Measurements from ENCODE around the gene RARS2. TPM values are rescaled to one million over a fixed set of nuclear protein-coding genes. Genes with fewer than 3 reads are reported as not detected.

RARS2 gene
- total RNA-seq, 8 experiments from 2014 or later = 33.8 to 57.7 (median 49.6) TPM

DNA sequence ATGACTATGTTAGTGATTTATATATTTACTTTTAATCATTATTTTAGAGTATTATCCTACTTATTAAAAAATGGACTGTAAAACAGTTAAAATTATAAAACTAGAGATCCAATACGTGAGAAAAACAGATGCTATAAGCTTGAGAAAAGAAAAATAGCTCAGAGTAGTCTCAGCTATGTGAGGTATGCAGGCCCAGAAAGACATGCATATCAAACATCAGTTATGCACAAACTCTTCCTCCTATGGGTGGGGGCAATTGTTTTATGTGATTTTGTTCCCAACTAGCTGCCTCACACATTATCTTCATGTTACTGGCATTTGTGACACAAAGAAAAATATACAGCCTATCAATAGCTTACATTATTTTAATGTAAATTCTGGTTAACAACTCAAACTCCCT, 28.8 kb downstream of the RARS2 start:
- H3K4me3 ChIP-seq = no peak overlapping the region
- 38 to 100% (median 82%) methylated on average over 1 of the region's 1 CpG; no CpG with 5 or more reads in 3 of the 10 experiments for WGBS, 10 experiments
- ATAC-seq (replicated peaks in 6 of 8) = peak in 3 of 8 experiments; percentile 90 to 98 (median 93)
- no peak overlapping the region for H3K27ac ChIP-seq
- no peaks in the 10 kb centered on the region for H3K4me1 ChIP-seq (replicated peaks in 1 of 2)
- in situ Hi-C loops (cut with MboI; ENCODE audit: low pct_unique_long_range_greater_than_20kb in 2 of 9, low sequenced_read_pairs in 9 of 9, unreplicated experiment in 9 of 9) = no loop called here

DNA sequence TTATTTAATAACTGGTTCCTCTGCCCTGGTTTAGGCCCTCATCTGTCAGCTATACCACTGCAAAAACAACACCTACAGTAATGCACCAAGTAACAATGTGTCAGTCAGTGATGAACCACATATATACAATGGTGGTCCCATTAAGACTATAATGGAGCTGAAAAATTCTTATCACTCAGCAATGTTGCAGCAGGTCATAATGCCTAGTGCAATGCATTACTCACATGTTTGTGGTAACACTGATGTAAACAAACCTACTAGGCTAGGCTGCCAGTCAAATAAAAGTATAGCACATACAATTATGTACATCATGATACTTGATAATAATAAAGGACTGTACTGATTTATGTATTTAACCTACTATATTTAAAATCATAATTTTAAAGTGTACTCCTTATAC, 31.3 kb downstream of the RARS2 start:
- in situ Hi-C loops (cut with MboI; ENCODE audit: low pct_unique_long_range_greater_than_20kb in 2 of 9, low sequenced_read_pairs in 9 of 9, unreplicated experiment in 9 of 9) = no loop called here
- Histone ChIP-seq H3K4me1 (replicated peaks in 1 of 2) (no peaks in the 10 kb centered on the region), H3K4me3 (no peak overlapping the region), H3K27ac (no peak overlapping the region)
- ATAC-seq (replicated peaks in 6 of 8) = no peak

DNA sequence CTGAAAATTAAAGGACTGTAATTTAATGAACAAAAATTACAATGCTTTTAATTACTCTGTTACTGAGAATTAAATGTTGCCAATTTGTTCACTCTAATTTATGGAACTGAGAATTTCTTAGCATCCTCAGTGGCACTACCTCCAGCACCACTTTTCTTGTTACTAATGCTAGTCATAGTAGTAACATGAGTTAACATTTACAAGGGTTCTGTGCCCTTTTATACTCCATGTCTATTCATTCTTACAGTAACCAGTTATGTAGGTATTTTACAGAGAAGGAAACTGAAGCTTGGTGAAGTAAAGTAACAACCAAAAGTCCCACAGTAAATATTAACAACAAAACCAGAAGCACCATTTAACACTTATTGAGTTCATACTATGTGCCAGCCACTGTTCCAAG, 34.3 kb downstream of the RARS2 start:
- ATAC-seq (replicated peaks in 6 of 8) = no peak
- in situ Hi-C loops (cut with MboI; ENCODE audit: low pct_unique_long_range_greater_than_20kb in 2 of 9, low sequenced_read_pairs in 9 of 9, unreplicated experiment in 9 of 9) = no loop called here
- no peak overlapping the region for H3K4me3 ChIP-seq

DNA sequence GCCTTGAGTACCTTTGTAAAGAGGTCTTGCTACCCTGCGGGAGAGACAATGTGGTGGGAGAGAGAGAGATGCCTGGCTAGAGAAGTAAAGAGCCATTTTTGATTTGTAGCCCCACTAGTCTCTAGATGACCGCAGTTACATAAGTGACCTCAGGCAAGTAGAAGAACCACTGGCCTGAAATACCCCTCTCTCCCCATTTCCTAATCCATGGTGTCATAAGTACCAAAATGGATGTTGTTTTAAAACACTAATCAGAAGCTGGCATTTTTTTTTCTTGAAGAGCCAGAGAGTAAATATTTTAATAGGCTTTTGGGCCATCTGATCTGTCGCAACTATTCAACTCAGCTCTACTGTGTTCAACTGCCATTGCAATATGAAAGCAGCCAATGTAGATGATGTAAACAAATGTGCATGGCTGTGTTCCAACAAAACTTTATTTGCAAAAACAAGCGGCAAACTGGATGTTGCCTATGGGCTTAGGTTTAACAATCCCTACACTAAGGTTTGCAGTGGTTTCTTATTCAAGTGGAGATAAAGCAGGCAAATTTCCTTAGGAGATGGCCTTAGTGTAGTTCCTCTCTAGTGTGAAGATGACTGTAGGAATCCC, 36.5 kb downstream of the RARS2 start:
- in situ Hi-C loops (cut with MboI; ENCODE audit: low pct_unique_long_range_greater_than_20kb in 2 of 9, low sequenced_read_pairs in 9 of 9, unreplicated experiment in 9 of 9) = no loop called here
- no peak overlapping the region for H3K27ac ChIP-seq
- H3K4me3 ChIP-seq = no peak overlapping the region
- H3K4me1 ChIP-seq (replicated peaks in 1 of 2) = no peaks in the 10 kb centered on the region
- 75 to 100% (median 97%) methylated on average over 1 to 4 of the region's 4 CpGs; no CpG with 5 or more reads in 1 of the 10 experiments for WGBS, 10 experiments
- ATAC-seq (replicated peaks in 6 of 8) = no peak

More for the DNA sequence above, 34.3 kb downstream of the RARS2 start:
- Histone ChIP-seq H3K4me1 (replicated peaks in 1 of 2) (no peaks in the 10 kb centered on the region), H3K27ac (no peak overlapping the region)

DNA sequence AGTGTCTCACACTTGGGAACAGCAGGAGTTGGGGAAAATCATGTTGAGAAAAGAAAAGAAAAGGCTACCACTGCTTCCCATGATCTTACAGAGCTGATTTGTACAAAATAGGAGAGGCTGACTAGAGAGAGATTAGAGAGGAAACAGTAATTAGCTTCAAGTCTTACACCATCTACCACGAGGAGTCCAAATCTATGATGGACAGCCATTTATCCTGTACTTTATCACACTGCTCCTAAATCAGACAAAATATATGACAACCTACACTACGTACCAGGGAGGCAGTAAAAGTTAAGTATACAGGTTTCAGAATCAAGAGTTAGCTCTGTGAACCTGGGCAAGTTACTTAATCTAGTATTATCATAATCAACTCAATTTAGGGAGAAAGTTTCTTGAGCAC, 38.0 kb downstream of the RARS2 start:
- 80 to 100% (median 89%) methylated on average over 1 to 2 of the region's 2 CpGs; no CpG with 5 or more reads in 4 of the 10 experiments for WGBS, 10 experiments
- Histone ChIP-seq H3K4me3 (no peak overlapping the region), H3K4me1 (replicated peaks in 1 of 2) (no peaks in the 10 kb centered on the region), H3K27ac (no peak overlapping the region)
- no peak for ATAC-seq (replicated peaks in 6 of 8)
- in situ Hi-C loops (cut with MboI; ENCODE audit: low pct_unique_long_range_greater_than_20kb in 2 of 9, low sequenced_read_pairs in 9 of 9, unreplicated experiment in 9 of 9) = no loop called here

DNA sequence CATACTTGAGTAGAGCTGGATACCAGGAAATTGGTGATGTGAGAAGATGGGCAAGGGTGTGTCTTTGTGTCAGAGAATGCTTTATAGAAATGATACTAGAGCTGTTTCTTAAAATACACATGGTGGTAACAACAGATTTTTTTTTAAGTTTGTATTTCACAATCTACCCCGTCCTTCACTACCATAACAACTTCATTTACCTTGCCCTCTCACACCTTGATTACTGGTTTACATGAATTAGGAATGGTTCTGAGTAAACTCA, 45.4 kb downstream of the RARS2 start:
- in situ Hi-C loops (cut with MboI; ENCODE audit: low pct_unique_long_range_greater_than_20kb in 2 of 9, low sequenced_read_pairs in 9 of 9, unreplicated experiment in 9 of 9) = no loop called here
- Histone ChIP-seq H3K4me1 (replicated peaks in 1 of 2) (no peaks in the 10 kb centered on the region), H3K4me3 (no peak overlapping the region), H3K27ac (no peak overlapping the region)
- no peak for ATAC-seq (replicated peaks in 6 of 8)
- WGBS, 10 experiments = 67 to 100% (median 100%) methylated on average over 1 of the region's 1 CpG; no CpG with 5 or more reads in 1 of the 10 experiments

DNA sequence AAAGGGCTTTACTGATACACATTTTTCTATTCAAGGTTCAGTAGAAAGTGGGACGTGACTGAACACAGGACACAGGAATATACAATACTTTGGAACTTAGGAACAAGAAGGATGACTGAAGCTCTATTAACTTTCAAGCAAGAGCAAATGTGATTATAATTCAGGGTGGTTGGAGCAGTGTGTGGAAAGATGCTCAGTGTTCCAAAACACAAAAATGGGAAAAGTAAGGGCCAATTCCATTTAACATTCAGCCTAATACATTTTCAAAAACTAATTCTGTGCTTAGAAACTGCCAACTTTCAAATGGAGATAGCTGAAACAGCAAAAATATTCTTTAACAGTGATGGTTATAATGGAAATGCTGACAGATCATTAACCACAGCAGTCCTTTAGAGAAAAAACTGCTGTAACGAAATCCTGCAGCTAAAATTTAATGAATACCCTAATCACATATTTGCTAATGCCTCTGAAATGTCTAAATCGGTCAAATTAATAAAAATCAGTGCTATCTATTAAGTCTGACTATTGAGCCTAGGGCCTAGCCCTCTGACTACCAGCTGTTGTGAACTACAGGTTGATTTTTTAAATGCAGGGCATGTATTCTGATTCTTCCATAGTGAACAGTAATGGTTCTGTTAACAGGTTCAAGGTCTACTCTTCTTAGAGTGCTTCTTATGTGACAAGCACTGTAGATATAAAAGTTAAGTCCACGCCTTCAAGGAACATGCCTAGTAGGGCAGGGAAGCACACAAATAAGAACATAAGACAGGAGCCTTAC, 45.9 kb downstream of the RARS2 start:
- ATAC-seq (replicated peaks in 6 of 8) = no peak
- in situ Hi-C loops (cut with MboI; ENCODE audit: low pct_unique_long_range_greater_than_20kb in 2 of 9, low sequenced_read_pairs in 9 of 9, unreplicated experiment in 9 of 9) = no loop called here
- WGBS, 10 experiments = 65 to 100% (median 90%) methylated on average over 1 to 4 of the region's 4 CpGs
- Histone ChIP-seq H3K4me1 (replicated peaks in 1 of 2) (no peaks in the 10 kb centered on the region), H3K27ac (no peak overlapping the region), H3K4me3 (no peak overlapping the region)

DNA sequence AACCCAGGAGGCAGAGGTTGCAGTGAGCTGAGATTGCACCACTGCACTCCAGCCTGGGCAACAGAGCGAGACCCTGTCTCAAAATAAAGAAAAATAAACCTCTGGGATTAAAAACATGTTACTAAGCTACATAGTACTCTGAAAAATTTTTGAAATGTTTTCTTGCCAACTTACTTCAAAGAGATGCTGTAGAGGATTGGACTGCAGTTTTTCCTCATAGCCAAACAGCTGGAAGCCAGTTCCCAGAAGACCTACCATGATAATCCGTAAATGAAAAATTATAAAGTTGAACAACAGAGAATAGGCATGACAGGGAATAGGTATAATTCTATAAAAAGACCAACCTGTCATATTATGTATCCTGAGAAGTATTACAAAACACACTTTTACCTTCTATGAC, 48.0 kb downstream of the RARS2 start:
- ATAC-seq (replicated peaks in 6 of 8) = no peak
- Histone ChIP-seq H3K27ac (no peak overlapping the region), H3K4me3 (no peak overlapping the region), H3K4me1 (replicated peaks in 1 of 2) (no peaks in the 10 kb centered on the region)
- WGBS, 10 experiments = 47 to 100% (median 73%) methylated on average over 1 to 2 of the region's 2 CpGs; no CpG with 5 or more reads in 3 of the 10 experiments
- in situ Hi-C loops (cut with MboI; ENCODE audit: low pct_unique_long_range_greater_than_20kb in 2 of 9, low sequenced_read_pairs in 9 of 9, unreplicated experiment in 9 of 9) = no loop called here

DNA sequence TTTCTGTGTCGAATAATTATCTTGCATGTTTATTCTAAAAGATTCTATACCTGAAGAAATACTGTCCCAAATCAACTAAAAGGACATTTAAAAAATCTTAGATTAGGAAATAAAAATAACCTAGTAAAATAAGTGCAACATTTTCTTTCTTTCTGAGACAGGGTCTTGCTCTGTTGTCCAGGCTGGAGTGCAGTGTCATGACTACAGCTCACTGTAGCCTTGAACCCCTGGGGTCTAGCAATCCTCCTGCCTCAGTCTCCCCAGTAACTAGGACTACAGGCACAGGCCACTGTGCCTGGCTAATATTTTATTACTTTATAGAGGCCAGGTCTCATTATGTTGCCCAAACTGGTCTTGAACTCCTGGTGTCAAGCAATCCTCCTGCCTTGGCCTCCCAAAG, 48.7 kb downstream of the RARS2 start:
- WGBS, 10 experiments = 86 to 100% (median 100%) methylated on average over 1 of the region's 1 CpG
- Histone ChIP-seq H3K27ac (no peak overlapping the region), H3K4me1 (replicated peaks in 1 of 2) (no peaks in the 10 kb centered on the region), H3K4me3 (no peak overlapping the region)
- in situ Hi-C loops (cut with MboI; ENCODE audit: low pct_unique_long_range_greater_than_20kb in 2 of 9, low sequenced_read_pairs in 9 of 9, unreplicated experiment in 9 of 9) = no loop called here
- no peak for ATAC-seq (replicated peaks in 6 of 8)

DNA sequence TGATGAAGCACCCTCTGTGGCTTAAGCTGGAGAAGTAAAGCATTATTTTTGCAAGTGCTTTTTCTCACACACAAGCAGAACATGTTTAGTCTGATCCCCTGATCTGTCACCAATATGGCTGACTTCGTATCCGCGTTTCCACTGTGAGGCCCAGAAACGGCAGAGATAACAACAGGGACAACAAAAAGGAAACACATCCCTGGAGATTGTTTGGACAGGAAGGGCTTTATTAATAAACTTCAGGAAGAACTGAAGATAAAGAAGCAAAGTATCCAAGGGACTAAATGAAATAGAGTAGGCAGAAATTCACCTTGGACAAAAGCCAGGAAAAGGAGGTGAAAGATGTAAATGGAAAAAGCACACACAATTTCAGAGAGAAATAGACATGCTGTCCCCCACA, 49.2 kb downstream of the RARS2 start:
- no peaks in the 10 kb centered on the region for H3K4me1 ChIP-seq (replicated peaks in 1 of 2)
- no peak overlapping the region for H3K4me3 ChIP-seq
- H3K27ac ChIP-seq = no peak overlapping the region
- ATAC-seq (replicated peaks in 6 of 8) = no peak
- in situ Hi-C loops (cut with MboI; ENCODE audit: low pct_unique_long_range_greater_than_20kb in 2 of 9, low sequenced_read_pairs in 9 of 9, unreplicated experiment in 9 of 9) = no loop called here
- 61 to 100% (median 99%) methylated on average over 4 of the region's 4 CpGs for WGBS, 10 experiments

DNA sequence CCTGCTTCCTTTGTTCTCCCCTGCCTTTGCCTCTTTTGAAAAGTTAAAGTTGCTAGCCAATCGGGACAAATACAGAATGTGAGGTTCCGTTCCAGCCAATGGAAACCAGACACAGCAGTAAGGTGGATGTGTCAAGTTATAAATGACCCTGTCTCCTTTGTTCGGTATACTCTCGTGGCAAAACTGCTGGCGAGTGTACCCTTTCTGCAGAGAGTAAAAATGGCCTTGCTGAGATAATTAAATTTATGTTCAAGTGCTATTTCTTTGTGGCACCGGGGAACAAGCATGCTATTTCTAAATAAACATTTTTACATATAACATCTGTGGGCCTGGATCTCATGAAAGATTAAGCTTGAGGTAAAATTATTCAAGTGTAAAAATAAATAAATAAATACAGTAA, 50.2 kb downstream of the RARS2 start:
- no peak overlapping the region for H3K27ac ChIP-seq
- no peaks in the 10 kb centered on the region for H3K4me1 ChIP-seq (replicated peaks in 1 of 2)
- H3K4me3 ChIP-seq = no peak overlapping the region
- ATAC-seq (replicated peaks in 6 of 8) = no peak
- in situ Hi-C loops (cut with MboI; ENCODE audit: low pct_unique_long_range_greater_than_20kb in 2 of 9, low sequenced_read_pairs in 9 of 9, unreplicated experiment in 9 of 9) = no loop called here
- 40 to 100% (median 90%) methylated on average over 1 to 6 of the region's 6 CpGs for WGBS, 10 experiments

DNA sequence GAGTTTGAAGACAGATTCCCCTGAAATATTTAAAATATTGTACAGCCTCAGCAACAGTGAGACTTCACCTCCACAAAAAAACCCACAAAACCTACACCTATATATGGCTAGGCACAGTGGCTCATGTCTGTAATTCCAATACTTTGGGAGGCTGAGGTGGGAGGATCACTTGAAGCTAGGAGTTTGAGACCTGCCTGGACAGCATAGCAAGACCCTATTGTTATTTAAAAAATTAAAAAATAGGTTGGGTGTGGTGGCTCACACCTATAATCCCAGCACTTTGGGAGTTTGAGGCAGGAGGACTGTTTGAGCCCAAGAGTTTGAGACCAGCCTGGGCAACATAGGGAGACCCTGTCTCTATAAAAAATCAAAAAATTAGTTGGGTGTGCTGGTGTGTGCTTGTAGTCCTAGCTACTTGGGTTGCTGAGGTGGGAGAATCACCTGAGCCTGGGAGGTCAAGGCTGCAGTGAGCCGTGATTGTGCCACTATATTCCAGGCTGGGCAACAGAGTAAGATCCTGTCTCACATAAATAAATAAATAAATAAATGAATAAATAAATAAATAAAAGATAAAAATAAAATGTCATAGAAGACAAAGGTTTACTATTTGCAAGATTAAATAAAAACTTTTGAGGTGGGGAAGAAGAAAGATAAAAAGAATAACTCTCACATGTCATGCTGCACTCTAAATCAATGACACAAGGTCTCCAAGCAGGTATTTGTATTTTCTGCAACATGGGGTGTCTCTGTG, 51.1 kb downstream of the RARS2 start:
- WGBS, 10 experiments = 83 to 100% (median 100%) methylated on average over 1 of the region's 1 CpG; no CpG with 5 or more reads in 1 of the 10 experiments
- ATAC-seq (replicated peaks in 6 of 8) = no peak
- Histone ChIP-seq H3K27ac (no peak overlapping the region), H3K4me1 (replicated peaks in 1 of 2) (no peaks in the 10 kb centered on the region), H3K4me3 (no peak overlapping the region)
- in situ Hi-C loops (cut with MboI; ENCODE audit: low pct_unique_long_range_greater_than_20kb in 2 of 9, low sequenced_read_pairs in 9 of 9, unreplicated experiment in 9 of 9) = no loop called here

DNA sequence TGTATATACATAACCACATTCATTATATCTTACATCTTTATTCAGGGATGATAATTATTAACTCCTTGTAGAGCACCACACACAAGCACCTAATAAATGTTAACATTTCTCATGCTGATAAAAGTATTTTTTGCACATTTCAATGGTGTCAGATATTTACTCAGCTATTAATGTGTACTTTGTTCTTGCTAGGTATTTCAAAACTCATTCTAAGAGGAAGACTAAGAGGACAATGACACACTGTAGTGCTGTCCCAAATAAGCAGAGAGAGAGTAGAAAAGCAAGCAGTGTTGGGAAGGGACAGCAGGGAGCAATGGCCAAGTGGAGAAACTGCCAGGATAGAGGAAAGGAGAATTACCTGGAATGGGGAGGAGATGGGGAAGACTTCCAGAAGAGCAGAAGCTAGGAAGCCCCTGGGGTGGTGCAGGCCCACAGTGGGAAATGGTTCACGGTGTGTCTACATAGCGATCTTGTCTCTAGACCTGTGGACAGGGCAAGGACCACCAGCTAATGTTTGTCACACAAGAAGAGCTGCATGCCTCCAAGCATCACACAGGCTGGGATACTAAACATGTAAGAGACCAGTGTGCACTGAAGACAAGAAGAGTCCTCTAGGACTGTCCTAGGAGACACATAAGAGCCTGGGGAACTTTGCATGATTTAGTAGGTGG, 55.3 kb downstream of the RARS2 start:
- no peak for ATAC-seq (replicated peaks in 6 of 8)
- Histone ChIP-seq H3K4me3 (no peak overlapping the region), H3K4me1 (replicated peaks in 1 of 2) (no peaks in the 10 kb centered on the region), H3K27ac (no peak overlapping the region)
- 100% methylated on average over 1 to 2 of the region's 2 CpGs; no CpG with 5 or more reads in 6 of the 10 experiments for WGBS, 10 experiments
- in situ Hi-C loops (cut with MboI; ENCODE audit: low pct_unique_long_range_greater_than_20kb in 2 of 9, low sequenced_read_pairs in 9 of 9, unreplicated experiment in 9 of 9) = no loop called here

Measured in motor neuron (in vitro differentiated cells).